Natural killer cell (primary cell): Measurements from ENCODE around the gene RGPD8. TPM values are rescaled to one million over a fixed set of nuclear protein-coding genes. Genes with fewer than 3 reads are reported as not detected.

Experiments used
- ATAC-seq, 3 donors: fragments of 150-1000 bp in 2 of 3; fragments of 200-7000 bp in 1 of 3; cut with Tn5 transposase; 1 replicate in 1 of 3; 2 replicates in 2 of 3; pipeline ENCODE4 v1.10.0; 2021; ENCODE audit warnings: mild to moderate bottlenecking in 2 of 3, moderate library complexity in 2 of 3
- DNase-seq, 2 donors: peaks; one replicate each; pipeline versions ENCODE4 v3.0.0 to v3.0.0-alpha.2; 2013 to 2021; ENCODE audit warnings: mixed read lengths in 1 of 2
- H3K27ac ChIP-seq: one replicate; pipeline ENCODE4 v1.5.1; 2013; ENCODE audit warnings: mild to moderate bottlenecking, low read length
- H3K27me3 ChIP-seq: one replicate; pipeline ENCODE4 v1.6.1; 2013; ENCODE audit warnings: low read length; ENCODE audit not compliant: control insufficient read depth, insufficient read depth
- H3K36me3 ChIP-seq: one replicate; pipeline ENCODE4 v1.6.1; 2013; ENCODE audit warnings: low read length; ENCODE audit not compliant: control insufficient read depth, insufficient read depth
- H3K4me1 ChIP-seq: one replicate; pipeline ENCODE4 v1.6.1; 2013; ENCODE audit warnings: low read length; ENCODE audit not compliant: control insufficient read depth, insufficient read depth
- H3K4me3 ChIP-seq: one replicate; pipeline ENCODE4 v1.5.1; 2013; ENCODE audit warnings: low read length
- H3K9me3 ChIP-seq: one replicate; pipeline ENCODE4 v1.6.1; 2013; ENCODE audit warnings: low read length; ENCODE audit not compliant: control insufficient read depth, insufficient read depth
- H3K27ac Mint-ChIP-seq, 2 donors: one replicate each; pipeline ENCODE4 v1.8.0; 2022; ENCODE audit warnings: mild to moderate bottlenecking in 2 of 2, mixed read lengths in 2 of 2, moderate library complexity in 1 of 2
- H3K27me3 Mint-ChIP-seq, 2 donors: one replicate each; pipeline ENCODE4 v1.8.0; 2022; ENCODE audit warnings: low read depth in 2 of 2, mixed read lengths in 2 of 2
- H3K36me3 Mint-ChIP-seq: one replicate; pipeline ENCODE4 v1.8.0; 2022; ENCODE audit warnings: mixed read lengths
- H3K4me1 Mint-ChIP-seq, 2 donors: one replicate each; pipeline ENCODE4 v1.8.0; 2022; ENCODE audit warnings: mixed read lengths in 2 of 2
- H3K4me3 Mint-ChIP-seq: one replicate; pipeline ENCODE4 v1.8.0; 2022; ENCODE audit warnings: mild to moderate bottlenecking, moderate library complexity, mixed read lengths
- H3K9me3 Mint-ChIP-seq, 2 donors: one replicate each; pipeline ENCODE4 v1.8.0; 2022; ENCODE audit warnings: mixed read lengths in 2 of 2
- WGBS: methylation state at CpG from one replicate; pipeline ENCODE4 v1.1.7; 2013; ENCODE audit warnings: missing lambda C conversion rate; ENCODE audit not compliant: insufficient coverage; 5-methylcytosine and 5-hydroxymethylcytosine counted together
- intact Hi-C: fragments of 100-400 bp; cut with micrococcal nuclease; formaldehyde crosslinking; loops from one replicate; pipeline ENCODE4 v1.14.2; 2022
- total RNA-seq, 4 donors: library from RNA; stranded (reverse); fragments of 120-200 nt in 1 of 4; gene quantifications; one replicate each; pipeline versions ENCODE4 v1.2.3 to v1.2.4, GENCODE V29; 2013 to 2022
- TF ChIP-seq, protein P1 (sequence below): fragments of 200-600 bp; IDR thresholded peaks from one replicate; pipeline ENCODE4 v1.8.0; 2022; ENCODE audit warnings: antibody characterized with exemption

RGPD8 gene
- total RNA-seq, 3 donors from 2014 or later (not counting 1 experiment from before 2014, with no cell fraction given): 30.7 to 38.5 (median 34.1) TPM

DNA sequence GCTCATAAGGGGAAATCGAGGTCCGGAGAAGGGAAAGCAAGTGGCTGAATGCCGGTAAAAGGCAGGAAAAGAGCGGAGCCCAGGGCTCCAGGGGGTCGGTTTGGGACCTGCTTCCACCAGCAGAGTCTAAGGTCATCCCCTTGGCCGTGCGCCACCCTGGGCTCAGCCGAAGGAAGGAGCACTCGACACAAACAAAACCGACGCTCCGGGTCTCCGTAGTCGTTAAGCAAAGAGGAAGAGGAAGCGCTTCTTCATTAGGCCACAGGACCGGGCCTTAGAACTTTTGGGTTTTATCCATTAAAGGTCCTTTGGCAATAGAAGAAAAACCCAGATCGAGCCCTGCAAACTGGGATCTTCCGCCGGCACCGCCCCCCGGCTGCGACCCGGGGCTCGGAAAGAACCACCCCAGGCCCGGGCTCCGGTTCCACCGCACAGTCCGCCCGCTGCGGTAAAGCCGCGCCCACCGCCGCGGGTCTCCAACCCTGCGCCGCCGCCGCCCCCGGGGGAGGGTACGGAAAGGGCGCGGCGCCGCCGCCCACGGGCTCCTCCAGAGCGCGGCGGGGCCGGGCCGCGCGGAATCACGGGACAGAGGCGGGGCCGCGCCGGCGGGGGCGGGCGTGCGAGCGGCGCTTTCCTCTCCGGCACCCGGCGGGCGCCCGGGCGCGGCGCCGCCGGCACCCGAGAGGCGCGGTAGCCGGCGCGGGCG lies 48.2 kb upstream of the RGPD8 start, which contains the start of gene TTL:
TTL (plus strand) TSS at position 629 of the 706 bp plus-strand sequence. CDS start 189 bp downstream, outside the sequence.
- H3K4me3 Mint-ChIP-seq: peak within 1 kb of the TSS; percentile 99
- Histone ChIP-seq H3K36me3 (no peaks in the 10 kb centered on the region), H3K4me1 (peaks cover 22% of the 10 kb centered on the region), H3K27ac (peak within 1 kb of the TSS; percentile 77), H3K4me3 (peak within 1 kb of the TSS; percentile 94), H3K9me3 (no peaks in the 10 kb centered on the region), H3K27me3 (no peaks in the 10 kb centered on the region)
- peaks cover 30% of the 10 kb centered on the region in 2 donors for H3K4me1 Mint-ChIP-seq
- H3K27ac Mint-ChIP-seq: peak within 1 kb of the TSS; percentile 83 to 87
- H3K27me3 Mint-ChIP-seq: no peaks in the 10 kb centered on the region
- DNase-seq (peak; percentile 68 to 88), ATAC-seq (peak; percentile 80 to 91 (median 83))
- no peaks in the 10 kb centered on the region for H3K9me3 Mint-ChIP-seq
- intact Hi-C loops: loop anchor here (1.0 to 5.0 kb wide), 4 partner anchors 61 to 245 kb away; partner anchors contain the start of genes POLR1B and ZC3H8
- WGBS: under 1% methylated on average over 82 of the region's 82 CpGs
- no peaks in the 10 kb centered on the region for H3K36me3 Mint-ChIP-seq
- TF ChIP-seq, protein P1, sequence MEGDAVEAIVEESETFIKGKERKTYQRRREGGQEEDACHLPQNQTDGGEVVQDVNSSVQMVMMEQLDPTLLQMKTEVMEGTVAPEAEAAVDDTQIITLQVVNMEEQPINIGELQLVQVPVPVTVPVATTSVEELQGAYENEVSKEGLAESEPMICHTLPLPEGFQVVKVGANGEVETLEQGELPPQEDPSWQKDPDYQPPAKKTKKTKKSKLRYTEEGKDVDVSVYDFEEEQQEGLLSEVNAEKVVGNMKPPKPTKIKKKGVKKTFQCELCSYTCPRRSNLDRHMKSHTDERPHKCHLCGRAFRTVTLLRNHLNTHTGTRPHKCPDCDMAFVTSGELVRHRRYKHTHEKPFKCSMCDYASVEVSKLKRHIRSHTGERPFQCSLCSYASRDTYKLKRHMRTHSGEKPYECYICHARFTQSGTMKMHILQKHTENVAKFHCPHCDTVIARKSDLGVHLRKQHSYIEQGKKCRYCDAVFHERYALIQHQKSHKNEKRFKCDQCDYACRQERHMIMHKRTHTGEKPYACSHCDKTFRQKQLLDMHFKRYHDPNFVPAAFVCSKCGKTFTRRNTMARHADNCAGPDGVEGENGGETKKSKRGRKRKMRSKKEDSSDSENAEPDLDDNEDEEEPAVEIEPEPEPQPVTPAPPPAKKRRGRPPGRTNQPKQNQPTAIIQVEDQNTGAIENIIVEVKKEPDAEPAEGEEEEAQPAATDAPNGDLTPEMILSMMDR: no peak

DNA sequence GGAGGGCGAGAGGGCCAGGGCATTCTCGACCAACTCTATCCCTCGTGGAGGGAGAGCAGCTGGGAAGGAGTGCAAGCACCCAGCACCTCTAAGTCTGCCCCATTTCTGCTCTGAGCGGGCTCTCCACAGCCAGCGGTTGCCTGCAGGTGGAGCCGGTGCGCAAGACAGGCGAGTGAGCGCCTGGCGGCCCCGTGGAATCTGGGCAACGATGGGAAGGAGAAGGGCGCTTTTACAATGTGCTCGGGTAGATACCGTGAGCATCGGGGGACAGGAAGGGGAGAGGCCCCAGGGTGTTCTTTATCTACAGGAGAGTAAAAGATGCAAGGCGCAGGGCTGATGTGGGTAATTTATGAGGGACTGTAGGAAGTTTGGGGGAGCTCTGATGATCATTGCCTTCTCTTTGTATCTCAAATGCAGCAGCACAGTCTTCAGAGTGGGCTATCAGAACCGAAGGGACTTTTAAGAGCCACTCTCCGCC lies 47.6 kb upstream of the RGPD8 start:
- Mint-ChIP-seq H3K36me3 (no peaks in the 10 kb centered on the region), H3K4me1 (peaks cover 30% of the 10 kb centered on the region in 2 donors), H3K9me3 (no peaks in the 10 kb centered on the region), H3K4me3 (peak overlapping the region; percentile 99), H3K27me3 (no peaks in the 10 kb centered on the region), H3K27ac (peak overlapping the region; percentile 83 to 87)
- peaks cover 22% of the 10 kb centered on the region for H3K4me1 ChIP-seq
- TF ChIP-seq, protein P1: peak; percentile 74
- ATAC-seq: peak; percentile 76 to 82 (median 77)
- H3K4me3 ChIP-seq: peak overlapping the region; percentile 72
- H3K27me3 ChIP-seq: no peaks in the 10 kb centered on the region
- peak overlapping the region; percentile 77 for H3K27ac ChIP-seq
- H3K36me3 ChIP-seq: no peaks in the 10 kb centered on the region
- DNase-seq: peak; percentile 71 to 91
- no peaks in the 10 kb centered on the region for H3K9me3 ChIP-seq
- intact Hi-C loops: loop anchor here (1.0 to 5.0 kb wide), 3 partner anchors 62 to 245 kb away; partner anchors contain the start of genes POLR1B and ZC3H8
- under 1% methylated on average over 19 of the region's 19 CpGs for WGBS

DNA sequence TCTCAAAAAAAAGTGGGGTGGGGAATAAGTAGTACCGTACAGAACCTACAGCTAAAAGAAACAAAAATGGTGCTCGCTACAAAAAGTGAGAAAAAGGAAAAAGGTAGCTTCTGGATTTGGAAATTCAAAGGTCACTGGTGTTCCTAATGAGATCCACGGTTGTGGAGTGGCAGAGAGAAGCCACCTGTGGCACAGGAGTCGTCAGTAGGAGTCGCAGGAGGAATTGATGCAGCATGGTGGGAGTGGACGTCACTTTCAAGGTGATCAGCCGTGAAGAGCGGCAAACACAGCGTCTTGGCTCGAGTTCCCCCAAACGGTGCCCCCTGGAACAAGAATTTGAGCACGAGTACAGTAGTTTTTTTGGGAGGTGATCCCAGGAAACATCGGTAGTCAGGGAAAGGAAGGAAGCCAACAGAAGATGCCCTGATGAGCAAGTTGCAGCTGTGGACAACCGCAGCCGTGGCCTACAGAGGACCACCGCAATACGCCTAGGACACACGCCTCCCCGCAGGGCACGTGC lies 47.1 kb upstream of the RGPD8 start:
- Histone ChIP-seq H3K4me3 (peak overlapping the region; percentile 72), H3K36me3 (no peaks in the 10 kb centered on the region), H3K9me3 (no peaks in the 10 kb centered on the region), H3K4me1 (peaks cover 22% of the 10 kb centered on the region), H3K27ac (peak overlapping the region; percentile 77), H3K27me3 (no peaks in the 10 kb centered on the region)
- ATAC-seq: no peak
- Mint-ChIP-seq H3K4me3 (peak overlapping the region; percentile 99), H3K27ac (peak overlapping the region; percentile 83 to 87), H3K4me1 (peaks cover 30% of the 10 kb centered on the region in 2 donors), H3K27me3 (no peaks in the 10 kb centered on the region), H3K9me3 (no peaks in the 10 kb centered on the region), H3K36me3 (no peaks in the 10 kb centered on the region)
- peak in 1 of 2 donors; percentile 64 for DNase-seq
- WGBS: 10% methylated on average over 20 of the region's 20 CpGs
- intact Hi-C loops: loop anchor here (1.0 to 5.0 kb wide), 3 partner anchors 62 to 246 kb away; partner anchors contain the start of genes POLR1B and ZC3H8
- TF ChIP-seq, protein P1: no peak
